OCI-LY3 (cell line): ENCODE measurements around the gene AKNA.

Source experiments
- CTCF ChIP-seq: fragments of 200-600, 300-600 bp; sonication (generic); IDR thresholded peaks from 2 replicates; pipeline ENCODE4 v1.5.1; 2014; ENCODE audit warnings: antibody characterized with exemption, low read length, low read depth
- EZH2phosphoT487 ChIP-seq: fragments of 200-600 bp; shearing (Covaris generic); IDR thresholded peaks from 2 replicates; pipeline ENCODE4 v1.6.1; 2018; ENCODE audit warnings: antibody characterized with exemption, mixed run types, low read depth

GRCh38 chr9:114428466-114428865, 40.7 kb upstream of the AKNA start:
- TF ChIP-seq CTCF (no peak), EZH2phosphoT487 (no peak)
